K562 (cell line): ENCODE results near the gene YPEL5. TPM values are rescaled to one million over a fixed set of nuclear protein-coding genes. Genes with fewer than 3 reads are reported as not detected.

Experiments used
- ATAC-seq: fragments of 200-7000 bp; cut with Tn5 transposase; 3 replicates; pipeline ENCODE4 v1.9.1; 2020; ENCODE audit warnings: moderate library complexity
- BruUV-seq: library from RNA; stranded (reverse); fragments of 400-500 nt; replicated peaks from 2 replicates; lab custom pipeline; 2021; lab: Mats Ljungman, UMichigan
- CTCF ChIA-PET: fragments of 300-600 bp; formaldehyde crosslinking; extraction: SDS; loops from one replicate; lab custom pipeline; 2021; ENCODE audit warnings: low intra/inter-chr PET ratio; lab: Yijun Ruan, JAX
- POLR2A ChIA-PET: fragments of 300-600, 350-650 bp; sonication (Branson Sonifier 250); formaldehyde crosslinking; extraction: SDS; loops from one replicate; lab custom pipeline; 2021; ENCODE audit warnings: antibody characterized with exemption, inconsistent platforms; lab: Yijun Ruan, JAX
- DNase-seq, 4 experiments: peaks; one replicate each; pipeline versions ENCODE4 v3.0.0 to v3.0.0-alpha.2; 2011 to 2018; ENCODE audit warnings: low spot score in 3 of 4, mixed read lengths in 3 of 4; ENCODE audit errors: extremely low read depth in 1 of 4
- FAIRE-seq: peaks from 2 replicates; lab custom pipeline; 2011; peaks lifted over from hg19 to GRCh38; lab: Jason Lieb, UNC
- H2AFZ ChIP-seq: 2 replicates; pipeline ENCODE4 v1.6.0; 2011; ENCODE audit warnings: low read depth, low read length, control low read depth, inconsistent platforms
- H3K27ac ChIP-seq: fragments of 200-600 bp; 3 replicates; pipeline ENCODE4 v1.8.0; 2011; ENCODE audit warnings: low read depth, mild to moderate bottlenecking, control low read depth, inconsistent platforms, low read length, moderate library complexity, mixed read lengths; ENCODE audit errors: extremely low read depth
- H3K27me3 ChIP-seq, 2 experiments: fragments of 300-600 bp in 1 of 2; 2 replicates in 1 of 2; 3 replicates in 1 of 2; pipeline versions ENCODE4 v1.6.0 to v1.8.0; 2011; ENCODE audit warnings: inconsistent platforms in 2 of 2, low read length in 2 of 2, mild to moderate bottlenecking in 1 of 2, mixed read lengths in 1 of 2, moderate library complexity in 1 of 2; ENCODE audit not compliant: control insufficient read depth in 2 of 2, insufficient read depth in 2 of 2
- H3K36me3 ChIP-seq: fragments of 300-600 bp; 3 replicates; pipeline ENCODE4 v1.8.0; 2011; ENCODE audit warnings: mild to moderate bottlenecking, low read length, inconsistent platforms; ENCODE audit not compliant: control insufficient read depth, insufficient read depth
- H3K4me1 ChIP-seq, 2 experiments: fragments of 200-600 bp in 1 of 2; replicated peaks in 1 of 2; 2 replicates in 1 of 2; 3 replicates in 1 of 2; pipeline versions ENCODE4 v1.5.1 to v1.8.0; 2011; ENCODE audit warnings: inconsistent platforms in 2 of 2, low read length in 2 of 2, mild to moderate bottlenecking in 1 of 2, mixed read lengths in 1 of 2, moderate library complexity in 1 of 2; ENCODE audit not compliant: control insufficient read depth in 2 of 2, insufficient read depth in 2 of 2
- H3K4me2 ChIP-seq: 2 replicates; pipeline ENCODE4 v1.6.1; 2011; ENCODE audit warnings: low read length, control low read depth, inconsistent platforms, mixed read lengths; ENCODE audit not compliant: insufficient read depth
- H3K4me3 ChIP-seq: fragments of 200-600 bp; sonication (generic), shearing (Covaris generic); 2 replicates; pipeline ENCODE4 v1.5.1; 2016; ENCODE audit warnings: control low read depth, inconsistent platforms
- H3K79me2 ChIP-seq: fragments of 200-600 bp; 3 replicates; pipeline ENCODE4 v1.8.0; 2011; ENCODE audit warnings: low read length, inconsistent platforms; ENCODE audit not compliant: control insufficient read depth, insufficient read depth
- H3K9ac ChIP-seq, 2 experiments: 2 replicates each; pipeline versions ENCODE4 v1.6.0 to v1.6.1; 2011; ENCODE audit warnings: low read depth in 2 of 2, low read length in 2 of 2, control low read depth in 1 of 2, inconsistent platforms in 1 of 2, mild to moderate bottlenecking in 1 of 2, mixed read lengths in 1 of 2; ENCODE audit not compliant: insufficient read depth in 1 of 2
- H3K9me1 ChIP-seq: one replicate; pipeline ENCODE4 v1.6.0; 2011; ENCODE audit warnings: inconsistent platforms, mild to moderate bottlenecking, low read length, moderate library complexity; ENCODE audit not compliant: control insufficient read depth, insufficient read depth
- H3K9me3 ChIP-seq: replicated peaks from 2 replicates; pipeline ENCODE4 v1.5.1; 2011; ENCODE audit warnings: low read depth, low read length, inconsistent platforms; ENCODE audit not compliant: control insufficient read depth, insufficient read depth
- H4K20me1 ChIP-seq: replicated peaks from 2 replicates; pipeline ENCODE4 v1.6.1; 2011; ENCODE audit warnings: low read length, inconsistent platforms, mixed read lengths; ENCODE audit not compliant: control insufficient read depth, insufficient read depth
- ATF3 ChIP-seq, 2 experiments: fragments of 450-650 bp in 1 of 2; sonication (generic) in 1 of 2; formaldehyde crosslinking in 1 of 2; IDR thresholded peaks in 1 of 2; conservative IDR thresholded peaks in 1 of 2; 2 replicates each; pipeline versions ENCODE4 v1.6.1 to v1.8.1; 2016 to 2023; ENCODE audit warnings: mild to moderate bottlenecking in 2 of 2, moderate library complexity in 2 of 2, inconsistent platforms in 1 of 2, missing genetic modification reagents in 1 of 2
- CEBPB ChIP-seq: fragments of 450-650 bp; IDR thresholded peaks from 2 replicates; pipeline ENCODE4 v1.6.1; 2016; ENCODE audit warnings: missing genetic modification characterization, missing compliant biosample characterization
- CEBPG ChIP-seq, 3 experiments: fragments of 200-800 bp in 1 of 3; sonication (Bioruptor generic) in 1 of 3; sonication (generic) in 1 of 3; formaldehyde crosslinking in 1 of 3; IDR thresholded peaks in 2 of 3; conservative IDR thresholded peaks in 1 of 3; 2 replicates each; pipeline versions ENCODE4 v1.6.1 to v1.8.0; 2016 to 2022; ENCODE audit warnings: missing compliant biosample characterization in 2 of 3, missing genetic modification characterization in 2 of 3, mild to moderate bottlenecking in 1 of 3, missing genetic modification reagents in 1 of 3
- GTF2E2 ChIP-seq: fragments of 200-800 bp; sonication (Bioruptor generic); IDR thresholded peaks from 2 replicates; pipeline ENCODE4 v1.6.1; 2016; ENCODE audit warnings: missing genetic modification characterization, missing compliant biosample characterization
- IRF1 ChIP-seq: sonication (generic); formaldehyde crosslinking; IDR thresholded peaks from 2 replicates; pipeline ENCODE4 v1.8.0; 2022; ENCODE audit warnings: missing genetic modification reagents, mild to moderate bottlenecking, borderline replicate concordance
- ZNF146 ChIP-seq: IDR thresholded peaks from one replicate; pipeline ENCODE4 v1.6.1; 2018; ENCODE audit warnings: missing compliant biosample characterization; ENCODE audit not compliant: unreplicated experiment
- ZNF253 ChIP-seq: fragments of 250-450 bp; sonication (Bioruptor Pico); conservative IDR thresholded peaks from 2 replicates; pipeline ENCODE4 v1.6.1; 2021; ENCODE audit warnings: mild to moderate bottlenecking
- WGBS: fragments of 100-300 bp; shearing (Covaris generic); methylation state at CpG from one replicate; pipeline ENCODE4 v1.1.6; 2016; ENCODE audit warnings: low coverage, mixed read lengths; ENCODE audit not compliant: insufficient coverage; ENCODE audit errors: missing lambda C conversion rate; 5-methylcytosine and 5-hydroxymethylcytosine counted together
- in situ Hi-C: fragments of 300-500 bp; cut with MboI; formaldehyde crosslinking; loops from 4 replicates; pipeline ENCODE4 v1.15.0; 2018; ENCODE audit warnings: inconsistent platforms, mixed read lengths
- intact Hi-C: fragments of 100-400 bp; cut with micrococcal nuclease; formaldehyde crosslinking; loops from 2 replicates; pipeline ENCODE4 v1.14.2; 2022
- polyA plus RNA-seq, 8 experiments: library from polyadenylated mRNA; depleted of rRNA in 4 of 8; stranded (reverse) in 5 of 8; unstranded in 3 of 8; fragments of >200 nt; fragmentation: Nextera tagmentation in 2 of 8; fragmentation: Illumina TruSeq in 1 of 8; extraction: Ambion mirVana in 2 of 8; extraction: Trizol in 1 of 8; gene quantifications; 2 replicates each; pipeline versions ENCODE4 v1.2.1 to v1.2.3, GENCODE V29; 2011 to 2014; ENCODE audit warnings: inconsistent platforms in 1 of 8, missing spikeins in 1 of 8
- total RNA-seq, 7 experiments: library from RNA; depleted of rRNA in 6 of 7; stranded (reverse); fragments of >200 nt in 6 of 7; fragmentation: Illumina TruSeq in 2 of 7; extraction: Trizol in 2 of 7; gene quantifications; 2 replicates each; pipeline versions ENCODE4 v1.2.1 to v1.2.3, GENCODE V29; 2011 to 2021; ENCODE audit warnings: low replicate concordance in 1 of 7
- TF ChIP-seq, protein P1 (sequence below): sonication (generic); formaldehyde crosslinking; IDR thresholded peaks from 2 replicates; pipeline ENCODE4 v1.8.1; 2023; ENCODE audit warnings: mild to moderate bottlenecking, missing genetic modification reagents
- TF ChIP-seq, protein P2 (sequence below), 2 experiments: fragments of 450-650 bp in 1 of 2; IDR thresholded peaks; 2 replicates each; pipeline ENCODE4 v1.6.1; 2011 to 2017; ENCODE audit warnings: low read depth in 2 of 2, antibody characterized with exemption in 1 of 2, borderline replicate concordance in 1 of 2, low read length in 1 of 2, mild to moderate bottlenecking in 1 of 2, mixed read lengths in 1 of 2; ENCODE audit not compliant: control insufficient read depth in 1 of 2
- TF ChIP-seq, protein P3 (sequence below): sonication (generic); IDR thresholded peaks from 2 replicates; pipeline ENCODE4 v1.6.1; 2016

YPEL5 gene
- total and polyA plus RNA-seq, 9 of the 15 experiments (the other 6 are each of a cell fraction or from before 2014, with no cell fraction given), result 5.4 to 34.4 (median 12.3) TPM

- POLR2A ChIA-PET, result interaction anchor here (1.0 to 2.8 kb wide), 5 partner anchors 9 to 82 kb away, joined by 3 to 15 read pairs (median 4); partner anchors contain the start of gene LBH
- peak in 1 of 4 experiments; percentile 16 for DNase-seq
- H2AFZ ChIP-seq, result no peak overlapping the region
- H3K9ac ChIP-seq, result peak overlapping the region in 1 of 2 experiments; percentile 91; a peak in 1 of 4 replicates
- no peaks in the 10 kb centered on the region for H3K27me3 ChIP-seq
- no peaks in the 10 kb centered on the region for H3K9me3 ChIP-seq
- H3K27ac ChIP-seq, result no peak overlapping the region; the same call in 2 of the 3 replicates
- no peaks in the 10 kb centered on the region for H3K9me1 ChIP-seq
- H3K4me2 ChIP-seq, result peak overlapping the region; percentile 42; the same call in 1 of the 2 replicates
- H3K4me1 ChIP-seq, result peaks cover 5 to 34% of the 10 kb centered on the region in 2 experiments
- H3K4me3 ChIP-seq, result no peak overlapping the region
- CTCF ChIA-PET, result no interaction called here
- no peak for ATAC-seq
- 20% methylated on average over 4 of the region's 4 CpGs for WGBS
- in situ Hi-C loops, result no loop called here
- no peaks in the 10 kb centered on the region for H3K36me3 ChIP-seq
- peak; percentile 15 for FAIRE-seq
- intact Hi-C loops, result loop anchor here (5.0 kb wide), 1 partner anchor 143 kb away; no protein-coding TSS in a partner anchor
- no peaks in the 10 kb centered on the region for H3K79me2 ChIP-seq
- H4K20me1 ChIP-seq, result no peaks in the 10 kb centered on the region
- no TSS peak for BruUV-seq
- TF ChIP-seq CEBPB (tag) (peak; percentile 31), ZNF253 (no peak), CEBPG (CRISPR knock-in tag; IDR thresholded peaks at IDR 0.05) (peak; percentile 69), CEBPG (tag; conservative IDR thresholded peaks at IDR 0.05 in 1 of 2, IDR thresholded peaks at IDR 0.05 in 1 of 2) (peak in 1 of 2 experiments; percentile 61; a peak in 2 of 4 replicates), ZNF146 (CRISPR knock-in tag) (no peak), IRF1 (CRISPR knock-in tag) (no peak), ATF3 (IDR thresholded peaks at IDR 0.05) (peak; percentile 78), ATF3 (CRISPR knock-in tag; conservative IDR thresholded peaks at IDR 0.05) (no peak), GTF2E2 (tag) (no peak)
- TF ChIP-seq, protein P1, sequence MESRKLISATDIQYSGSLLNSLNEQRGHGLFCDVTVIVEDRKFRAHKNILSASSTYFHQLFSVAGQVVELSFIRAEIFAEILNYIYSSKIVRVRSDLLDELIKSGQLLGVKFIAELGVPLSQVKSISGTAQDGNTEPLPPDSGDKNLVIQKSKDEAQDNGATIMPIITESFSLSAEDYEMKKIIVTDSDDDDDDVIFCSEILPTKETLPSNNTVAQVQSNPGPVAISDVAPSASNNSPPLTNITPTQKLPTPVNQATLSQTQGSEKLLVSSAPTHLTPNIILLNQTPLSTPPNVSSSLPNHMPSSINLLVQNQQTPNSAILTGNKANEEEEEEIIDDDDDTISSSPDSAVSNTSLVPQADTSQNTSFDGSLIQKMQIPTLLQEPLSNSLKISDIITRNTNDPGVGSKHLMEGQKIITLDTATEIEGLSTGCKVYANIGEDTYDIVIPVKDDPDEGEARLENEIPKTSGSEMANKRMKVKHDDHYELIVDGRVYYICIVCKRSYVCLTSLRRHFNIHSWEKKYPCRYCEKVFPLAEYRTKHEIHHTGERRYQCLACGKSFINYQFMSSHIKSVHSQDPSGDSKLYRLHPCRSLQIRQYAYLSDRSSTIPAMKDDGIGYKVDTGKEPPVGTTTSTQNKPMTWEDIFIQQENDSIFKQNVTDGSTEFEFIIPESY, result 0 out of 2 replicates have a peak, but pooled peaks have one; percentile 10
- TF ChIP-seq, protein P2, sequence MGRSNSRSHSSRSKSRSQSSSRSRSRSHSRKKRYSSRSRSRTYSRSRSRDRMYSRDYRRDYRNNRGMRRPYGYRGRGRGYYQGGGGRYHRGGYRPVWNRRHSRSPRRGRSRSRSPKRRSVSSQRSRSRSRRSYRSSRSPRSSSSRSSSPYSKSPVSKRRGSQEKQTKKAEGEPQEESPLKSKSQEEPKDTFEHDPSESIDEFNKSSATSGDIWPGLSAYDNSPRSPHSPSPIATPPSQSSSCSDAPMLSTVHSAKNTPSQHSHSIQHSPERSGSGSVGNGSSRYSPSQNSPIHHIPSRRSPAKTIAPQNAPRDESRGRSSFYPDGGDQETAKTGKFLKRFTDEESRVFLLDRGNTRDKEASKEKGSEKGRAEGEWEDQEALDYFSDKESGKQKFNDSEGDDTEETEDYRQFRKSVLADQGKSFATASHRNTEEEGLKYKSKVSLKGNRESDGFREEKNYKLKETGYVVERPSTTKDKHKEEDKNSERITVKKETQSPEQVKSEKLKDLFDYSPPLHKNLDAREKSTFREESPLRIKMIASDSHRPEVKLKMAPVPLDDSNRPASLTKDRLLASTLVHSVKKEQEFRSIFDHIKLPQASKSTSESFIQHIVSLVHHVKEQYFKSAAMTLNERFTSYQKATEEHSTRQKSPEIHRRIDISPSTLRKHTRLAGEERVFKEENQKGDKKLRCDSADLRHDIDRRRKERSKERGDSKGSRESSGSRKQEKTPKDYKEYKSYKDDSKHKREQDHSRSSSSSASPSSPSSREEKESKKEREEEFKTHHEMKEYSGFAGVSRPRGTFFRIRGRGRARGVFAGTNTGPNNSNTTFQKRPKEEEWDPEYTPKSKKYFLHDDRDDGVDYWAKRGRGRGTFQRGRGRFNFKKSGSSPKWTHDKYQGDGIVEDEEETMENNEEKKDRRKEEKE (IDR thresholded peaks at IDR 0.05; ENCODE audit: borderline replicate concordance in 1 of 2, control insufficient read depth in 1 of 2, low read depth in 2 of 2, low read length in 1 of 2), result no peak
- TF ChIP-seq, protein P3, sequence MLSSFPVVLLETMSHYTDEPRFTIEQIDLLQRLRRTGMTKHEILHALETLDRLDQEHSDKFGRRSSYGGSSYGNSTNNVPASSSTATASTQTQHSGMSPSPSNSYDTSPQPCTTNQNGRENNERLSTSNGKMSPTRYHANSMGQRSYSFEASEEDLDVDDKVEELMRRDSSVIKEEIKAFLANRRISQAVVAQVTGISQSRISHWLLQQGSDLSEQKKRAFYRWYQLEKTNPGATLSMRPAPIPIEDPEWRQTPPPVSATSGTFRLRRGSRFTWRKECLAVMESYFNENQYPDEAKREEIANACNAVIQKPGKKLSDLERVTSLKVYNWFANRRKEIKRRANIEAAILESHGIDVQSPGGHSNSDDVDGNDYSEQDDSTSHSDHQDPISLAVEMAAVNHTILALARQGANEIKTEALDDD, result peak; percentile 35; the same call in 1 of the 2 replicates
Observed at GRCh38 chr2:30148850-30149249, 2.0 kb downstream of the YPEL5 start.
